Smooth muscle cell (in vitro differentiated cells): ENCODE data around the gene ITGAE. TPM values are rescaled to one million over a fixed set of nuclear protein-coding genes. Genes with fewer than 3 reads are reported as not detected.
A peak's percentile ranks its signal among the peaks of the same experiment; 100 is the strongest.

ENCODE experiments used
- DNase-seq: peaks from one replicate; lab custom pipeline; 2025; ENCODE audit not compliant: unreplicated experiment; lab: John Stamatoyannopoulos, UW
- H2AFZ ChIP-seq: fragments of 200-600 bp; sonication (generic); 2 replicates; pipeline ENCODE4 v1.6.0; 2016; ENCODE audit warnings: antibody characterized with exemption, low read depth, mild to moderate bottlenecking
- H3F3A ChIP-seq: fragments of 200-600 bp; sonication (generic); 2 replicates; pipeline ENCODE4 v1.6.0; 2017; ENCODE audit warnings: antibody characterized with exemption, low read depth
- H3K27ac ChIP-seq: fragments of 200-600 bp; sonication (generic); 2 replicates; pipeline ENCODE4 v1.5.1; 2016; ENCODE audit warnings: low read depth, mild to moderate bottlenecking
- H3K27me3 ChIP-seq: fragments of 200-600 bp; sonication (generic); 2 replicates; pipeline ENCODE4 v1.6.1; 2016; ENCODE audit warnings: low read depth, mild to moderate bottlenecking
- H3K36me3 ChIP-seq: fragments of 200-600 bp; sonication (generic); 2 replicates; pipeline ENCODE4 v1.5.1; 2016; ENCODE audit warnings: low read depth
- H3K4me1 ChIP-seq: fragments of 200-600 bp; sonication (generic); 2 replicates; pipeline ENCODE4 v1.5.1; 2016; ENCODE audit warnings: low read depth
- H3K4me2 ChIP-seq: fragments of 200-600 bp; sonication (generic); 2 replicates; pipeline ENCODE4 v1.6.0; 2016; ENCODE audit warnings: mild to moderate bottlenecking
- H3K4me3 ChIP-seq: fragments of 200-600 bp; sonication (generic); 2 replicates; pipeline ENCODE4 v1.5.1; 2016; ENCODE audit warnings: mild to moderate bottlenecking
- H3K79me2 ChIP-seq: fragments of 200-600 bp; sonication (generic); 2 replicates; pipeline ENCODE4 v1.6.0; 2016; ENCODE audit warnings: low read depth, mild to moderate bottlenecking
- H3K9ac ChIP-seq: fragments of 200-600 bp; sonication (generic); 2 replicates; pipeline ENCODE4 v1.6.0; 2016; ENCODE audit warnings: low read depth
- H3K9me3 ChIP-seq: fragments of 200-600 bp; sonication (generic); replicated peaks from 2 replicates; pipeline ENCODE4 v1.5.1; 2016; ENCODE audit warnings: low read depth
- H4K20me1 ChIP-seq: fragments of 200-600 bp; sonication (generic); 2 replicates; pipeline ENCODE4 v1.6.0; 2016; ENCODE audit warnings: low read depth
- CTCF ChIP-seq: fragments of 200-600 bp; sonication (generic); IDR thresholded peaks from 2 replicates; pipeline ENCODE4 v1.5.1; 2017; ENCODE audit warnings: borderline replicate concordance, mild to moderate bottlenecking, antibody characterized with exemption; ENCODE audit not compliant: insufficient read depth, poor library complexity, severe bottlenecking
- WGBS: methylation state at CpG from one replicate; pipeline ENCODE4 v1.1.7; 2016; ENCODE audit warnings: low lambda C conversion rate; 5-methylcytosine and 5-hydroxymethylcytosine counted together
- polyA plus RNA-seq: library from polyadenylated mRNA; unstranded; fragments of >200 nt; fragmentation: Nextera tagmentation; extraction: Ambion mirVana; gene quantifications from 2 replicates; pipeline ENCODE4 v1.2.1, GENCODE V29; 2016
- total RNA-seq: library from RNA; depleted of rRNA; stranded (reverse); fragments of >200 nt; gene quantifications from 2 replicates; pipeline ENCODE4 v1.2.3, GENCODE V29; 2014

Gene ITGAE
- total and polyA plus RNA-seq, 2 experiments from 2014 or later = 43.8 to 66.7 TPM

GRCh38 chr17:3759597-3760216 lies 41.3 kb downstream of the ITGAE start:
- Histone ChIP-seq H4K20me1 (no peaks in the 10 kb centered on the region), H3K9me3 (no peaks in the 10 kb centered on the region), H3K27me3 (no peaks in the 10 kb centered on the region), H3F3A (no peaks in the 10 kb centered on the region), H3K9ac (no peak overlapping the region), H2AFZ (no peak overlapping the region), H3K36me3 (no peaks in the 10 kb centered on the region), H3K4me1 (no peaks in the 10 kb centered on the region), H3K27ac (no peak overlapping the region), H3K4me3 (no peak overlapping the region), H3K4me2 (no peak overlapping the region), H3K79me2 (no peaks in the 10 kb centered on the region)
- DNase-seq = no peak
- no peak for TF ChIP-seq CTCF
- WGBS = 92% methylated on average over 6 of the region's 6 CpGs

GRCh38 chr17:3755335-3756030 lies 45.5 kb downstream of the ITGAE start:
- Histone ChIP-seq H4K20me1 (no peaks in the 10 kb centered on the region), H3K4me2 (peak overlapping the region; percentile 80), H2AFZ (peak overlapping the region; percentile 76), H3F3A (no peaks in the 10 kb centered on the region), H3K9ac (no peak overlapping the region), H3K9me3 (no peaks in the 10 kb centered on the region), H3K27me3 (no peaks in the 10 kb centered on the region), H3K27ac (no peak overlapping the region), H3K4me3 (peak overlapping the region; percentile 48), H3K36me3 (no peaks in the 10 kb centered on the region), H3K79me2 (no peaks in the 10 kb centered on the region), H3K4me1 (no peaks in the 10 kb centered on the region)
- 58% methylated on average over 19 of the region's 20 CpGs for WGBS
- no peak for TF ChIP-seq CTCF
- DNase-seq = no peak

DNA sequence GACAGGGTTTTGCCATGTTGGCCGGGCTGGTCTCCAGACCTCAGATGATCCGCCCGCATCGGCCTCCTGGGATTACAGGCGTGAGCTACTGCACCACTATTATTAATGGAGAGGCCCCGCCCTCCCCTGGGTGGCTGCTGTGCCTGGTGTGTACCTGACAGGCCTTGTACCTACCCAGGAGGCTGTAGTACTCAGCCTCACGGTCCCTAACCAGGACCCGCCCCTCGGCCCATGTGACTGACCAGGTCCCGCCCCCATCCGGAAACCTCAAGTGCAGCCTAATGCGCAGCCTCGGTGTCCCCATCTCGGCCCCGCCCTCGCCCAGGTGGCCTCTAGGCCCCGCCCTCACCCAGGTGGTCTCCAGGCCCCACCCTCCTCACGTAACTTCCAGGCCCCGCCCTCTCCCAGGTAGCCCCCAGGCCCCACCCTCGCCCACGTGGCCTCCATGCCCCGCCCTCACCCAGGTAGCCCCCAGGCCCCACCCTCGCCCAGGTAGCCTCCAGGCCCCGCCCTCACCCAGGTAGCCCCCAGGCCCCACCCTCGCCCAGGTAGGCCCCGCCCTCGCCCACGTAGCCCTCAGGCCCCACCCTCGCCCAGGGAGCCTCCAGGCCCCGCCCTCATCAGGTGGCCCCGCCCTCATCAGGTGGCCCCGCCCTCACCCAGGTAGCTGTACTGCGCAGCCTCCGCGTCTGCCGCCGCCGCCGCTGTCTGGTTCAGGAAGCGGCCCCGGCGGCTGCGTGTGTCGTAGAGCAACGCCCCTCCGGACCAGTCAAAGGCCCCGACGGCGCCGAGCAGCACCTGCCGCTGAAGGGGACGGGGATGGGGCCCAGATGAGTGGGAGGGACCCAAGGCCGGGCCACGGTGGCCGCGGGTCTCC lies 46.3 kb downstream of the ITGAE start:
- WGBS = 13% methylated on average over 29 of the region's 56 CpGs
- H3K27ac ChIP-seq = no peak overlapping the region
- H3K4me3 ChIP-seq = peak overlapping the region; percentile 48

More for the DNA sequence above, 46.3 kb downstream of the ITGAE start:
- no peaks in the 10 kb centered on the region for H3F3A ChIP-seq
- H3K27me3 ChIP-seq = no peaks in the 10 kb centered on the region
- H3K9me3 ChIP-seq = no peaks in the 10 kb centered on the region
- H4K20me1 ChIP-seq = no peaks in the 10 kb centered on the region
- peak overlapping the region; percentile 76 for H2AFZ ChIP-seq
- no peaks in the 10 kb centered on the region for H3K4me1 ChIP-seq
- no peaks in the 10 kb centered on the region for H3K36me3 ChIP-seq
- H3K79me2 ChIP-seq = no peaks in the 10 kb centered on the region
- H3K4me2 ChIP-seq = peak overlapping the region; percentile 80
- no peak overlapping the region for H3K9ac ChIP-seq
- no peak for DNase-seq
- TF ChIP-seq CTCF = no peak
